H9 (cell line): ENCODE results near the gene ZNF814. TPM values are rescaled to one million over a fixed set of nuclear protein-coding genes. Genes with fewer than 3 reads are reported as not detected.
"Not testable (repeated sequence)": the region's sequence is repeated elsewhere in the genome, so short reads cannot be mapped to it uniquely, and the experiment has no call there.

Experiments
- DNase-seq: peaks from one replicate; pipeline ENCODE4 v3.0.0-alpha.2; 2017
- H2AFZ ChIP-seq: one replicate; pipeline ENCODE4 v1.6.1; 2013; ENCODE audit warnings: mild to moderate bottlenecking, low read length, control low read depth, moderate library complexity
- H2AK5ac ChIP-seq: 2 replicates; pipeline ENCODE4 v1.6.1; 2013; ENCODE audit warnings: low read length, control low read depth, mixed read lengths; ENCODE audit not compliant: insufficient read length
- H2BK120ac ChIP-seq: one replicate; pipeline ENCODE4 v1.6.1; 2013; ENCODE audit warnings: low read depth, mild to moderate bottlenecking, low read length, control low read depth, inconsistent platforms; ENCODE audit not compliant: poor library complexity, severe bottlenecking
- H2BK12ac ChIP-seq: 2 replicates; pipeline ENCODE4 v1.6.1; 2013; ENCODE audit warnings: low read length, control low read depth, mixed read lengths, low read depth; ENCODE audit not compliant: insufficient read length
- H2BK15ac ChIP-seq: 2 replicates; pipeline ENCODE4 v1.6.1; 2013; ENCODE audit warnings: low read depth, low read length, control low read depth
- H2BK20ac ChIP-seq: one replicate; pipeline ENCODE4 v1.6.1; 2013; ENCODE audit warnings: low read depth, mild to moderate bottlenecking, low read length, control low read depth, inconsistent platforms; ENCODE audit not compliant: poor library complexity, severe bottlenecking
- H2BK5ac ChIP-seq: 2 replicates; pipeline ENCODE4 v1.6.1; 2013; ENCODE audit warnings: low read length, control low read depth, mixed read lengths; ENCODE audit not compliant: insufficient read length
- H3K14ac ChIP-seq: 2 replicates; pipeline ENCODE4 v1.6.1; 2013; ENCODE audit warnings: low read length, control low read depth; ENCODE audit not compliant: insufficient read depth
- H3K18ac ChIP-seq: 2 replicates; pipeline ENCODE4 v1.6.1; 2013; ENCODE audit warnings: low read depth, mild to moderate bottlenecking, mixed read lengths, low read length, control low read depth; ENCODE audit not compliant: insufficient read length
- H3K23ac ChIP-seq: 2 replicates; pipeline ENCODE4 v1.6.1; 2013; ENCODE audit warnings: low read length, control low read depth, mixed read lengths, low read depth; ENCODE audit not compliant: insufficient read length
- H3K23me2 ChIP-seq: 2 replicates; pipeline ENCODE4 v1.6.1; 2013; ENCODE audit warnings: low read depth, mild to moderate bottlenecking, mixed read lengths, low read length, control low read depth; ENCODE audit not compliant: insufficient read length, poor library complexity, severe bottlenecking
- H3K27ac ChIP-seq: 2 replicates; pipeline ENCODE4 v1.5.1; 2013; ENCODE audit warnings: low read length, control low read depth, mixed read lengths, low read depth; ENCODE audit not compliant: insufficient read length
- H3K27me3 ChIP-seq: 2 replicates; pipeline ENCODE4 v1.6.1; 2013; ENCODE audit warnings: low read length, control low read depth, inconsistent platforms; ENCODE audit not compliant: insufficient read depth
- H3K4ac ChIP-seq: 2 replicates; pipeline ENCODE4 v1.6.1; 2013; ENCODE audit warnings: low read depth, mild to moderate bottlenecking, control low read depth, inconsistent platforms, low read length, moderate library complexity
- H3K4me1 ChIP-seq: 2 replicates; pipeline ENCODE4 v1.6.1; 2013; ENCODE audit warnings: low read length, control low read depth, inconsistent platforms; ENCODE audit not compliant: insufficient read depth
- H3K4me2 ChIP-seq: 2 replicates; pipeline ENCODE4 v1.6.1; 2013; ENCODE audit warnings: low read length, control low read depth, mixed read lengths; ENCODE audit not compliant: insufficient read length, insufficient read depth
- H3K56ac ChIP-seq: 2 replicates; pipeline ENCODE4 v1.6.1; 2013; ENCODE audit warnings: low read depth, mild to moderate bottlenecking, mixed read lengths, low read length, control low read depth; ENCODE audit not compliant: insufficient read length
- H3K79me1 ChIP-seq: 2 replicates; pipeline ENCODE4 v1.6.1; 2013; ENCODE audit warnings: low read depth, mild to moderate bottlenecking, moderate library complexity, low read length, control low read depth, inconsistent platforms; ENCODE audit not compliant: insufficient read depth, poor library complexity, severe bottlenecking
- H3K79me2 ChIP-seq: 2 replicates; pipeline ENCODE4 v1.6.1; 2013; ENCODE audit warnings: low read length, control low read depth, inconsistent platforms; ENCODE audit not compliant: insufficient read depth
- H3K9ac ChIP-seq: 2 replicates; pipeline ENCODE4 v1.6.1; 2013; ENCODE audit warnings: low read length, control low read depth, mixed read lengths; ENCODE audit not compliant: insufficient read length; ENCODE audit errors: extremely low read depth
- H3K9me3 ChIP-seq: one replicate; pipeline ENCODE4 v1.6.1; 2013; ENCODE audit warnings: low read depth, low read length, inconsistent platforms; ENCODE audit not compliant: control insufficient read depth
- H3T11ph ChIP-seq: one replicate; pipeline ENCODE4 v1.6.1; 2013; ENCODE audit warnings: mild to moderate bottlenecking, low read length, control low read depth, inconsistent platforms
- H4K20me1 ChIP-seq: one replicate; pipeline ENCODE4 v1.6.1; 2013; ENCODE audit not compliant: control insufficient read depth, insufficient read length, insufficient read depth
- H4K5ac ChIP-seq: 2 replicates; pipeline ENCODE4 v1.6.1; 2013; ENCODE audit warnings: low read depth, mild to moderate bottlenecking, mixed read lengths, low read length, control low read depth; ENCODE audit not compliant: insufficient read length
- H4K8ac ChIP-seq: replicated peaks from 2 replicates; pipeline ENCODE4 v1.6.1; 2013; ENCODE audit warnings: low read length, control low read depth, mixed read lengths, low read depth; ENCODE audit not compliant: insufficient read length
- H4K91ac ChIP-seq: 2 replicates; pipeline ENCODE4 v1.6.1; 2013; ENCODE audit warnings: low read depth, mild to moderate bottlenecking, moderate library complexity, mixed read lengths, low read length, control low read depth; ENCODE audit not compliant: insufficient read length
- H3K27ac Mint-ChIP-seq, 3 experiments: 2 replicates in 2 of 3; 3 replicates in 1 of 3; pipeline ENCODE4 v1.8.0; 2020 to 2021; ENCODE audit warnings: mixed read lengths in 3 of 3, mild to moderate bottlenecking in 1 of 3, moderate library complexity in 1 of 3
- H3K27me3 Mint-ChIP-seq: 2 replicates; pipeline ENCODE4 v1.8.0; 2021; ENCODE audit warnings: low read depth, mild to moderate bottlenecking, moderate library complexity, mixed read lengths
- H3K36me3 Mint-ChIP-seq, 3 experiments: 2 replicates in 2 of 3; 3 replicates in 1 of 3; pipeline ENCODE4 v1.8.0; 2020 to 2021; ENCODE audit warnings: low read depth in 3 of 3, mixed read lengths in 3 of 3; ENCODE audit not compliant: insufficient read depth in 1 of 3
- H3K4me1 Mint-ChIP-seq, 2 experiments: 2 replicates each; pipeline ENCODE4 v1.8.0; 2020; ENCODE audit warnings: mixed read lengths in 2 of 2
- H3K4me3 Mint-ChIP-seq, 2 experiments: 2 replicates in 1 of 2; 3 replicates in 1 of 2; pipeline ENCODE4 v1.8.0; 2020 to 2021; ENCODE audit warnings: mild to moderate bottlenecking in 2 of 2, mixed read lengths in 2 of 2, moderate library complexity in 1 of 2
- H3K9me3 Mint-ChIP-seq, 2 experiments: 2 replicates in 1 of 2; 3 replicates in 1 of 2; pipeline ENCODE4 v1.8.0; 2020; ENCODE audit warnings: mild to moderate bottlenecking in 2 of 2, mixed read lengths in 2 of 2, moderate library complexity in 1 of 2
- WGBS: extraction: QIAGEN DNeasy Blood & Tissue Kit; methylation state at CpG from one replicate; pipeline ENCODE4 v1.1.7; 2013; ENCODE audit warnings: missing lambda C conversion rate, low lambda C conversion rate, mixed read lengths; ENCODE audit not compliant: insufficient read length; ENCODE audit errors: extremely low coverage; 5-methylcytosine and 5-hydroxymethylcytosine counted together
- total RNA-seq: library from RNA; stranded (reverse); gene quantifications from 2 replicates; pipeline ENCODE4 v1.2.1, GENCODE V29; 2021
- TF ChIP-seq, protein P1 (sequence below): fragments of 200-600 bp; sonication (generic); conservative IDR thresholded peaks from 3 replicates; pipeline ENCODE4 v1.8.0; 2021; ENCODE audit warnings: antibody characterized with exemption, mild to moderate bottlenecking

The ZNF814 gene
- total RNA-seq, 1 experiment from 2014 or later, result 103 TPM

DNA sequence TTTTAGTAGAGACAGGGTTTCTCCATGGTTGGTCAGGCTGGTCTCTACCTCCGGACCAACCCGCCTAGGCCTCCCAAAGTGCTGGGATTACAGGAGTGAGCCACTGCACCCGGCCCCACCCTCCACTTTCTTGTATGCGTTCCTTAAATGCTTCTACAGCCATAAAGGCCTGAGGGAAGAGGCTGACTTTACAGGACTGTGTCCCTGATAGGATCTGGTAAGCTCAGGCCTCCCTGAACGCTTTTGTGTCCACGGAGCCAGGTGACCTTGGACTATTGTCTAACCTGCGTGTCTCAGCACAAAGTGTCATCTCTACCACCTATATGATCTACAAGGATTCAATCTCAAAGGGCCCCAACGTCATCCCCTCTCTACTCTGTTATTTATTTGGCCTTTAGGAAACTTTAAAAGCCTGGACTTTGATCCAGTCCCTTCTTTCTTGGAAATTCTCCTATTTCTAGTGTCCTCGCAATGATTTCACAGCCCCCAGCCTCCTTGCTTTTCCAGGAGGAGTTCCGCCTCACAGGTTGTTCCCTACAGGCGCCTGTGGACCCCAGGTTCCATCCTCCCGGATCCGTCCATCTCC is 74.8 kb downstream of the ZNF814 start:
- H3K27ac ChIP-seq, result no peak overlapping the region
- no peak overlapping the region for H4K5ac ChIP-seq
- no peak overlapping the region for H3K14ac ChIP-seq
- no peak overlapping the region for H2BK20ac ChIP-seq
- H3K9ac ChIP-seq, result peak overlapping the region; percentile 93
- Mint-ChIP-seq H3K36me3 (peaks cover 16 to 36% (median 31%) of the 10 kb centered on the region in 3 experiments; a peak in 6 of 7 replicates), H3K4me3 (peak overlapping the region; percentile 96), H3K9me3 (peaks cover 0 to 2% of the 10 kb centered on the region in 2 experiments; a peak in 1 of 5 replicates), H3K4me1 (peaks cover 22 to 24% of the 10 kb centered on the region in 2 experiments), H3K27ac (peak overlapping the region; percentile 77 to 94 (median 92)), H3K27me3 (no peaks in the 10 kb centered on the region)
- no peaks in the 10 kb centered on the region for H3K4me1 ChIP-seq
- peak overlapping the region; percentile 95 for H3K4me2 ChIP-seq
- no peak overlapping the region for H2BK15ac ChIP-seq
- H3K23me2 ChIP-seq, result peaks cover 7% of the 10 kb centered on the region
- 0 out of 2 replicates have a peak, but pooled peaks cover 2% of the 10 kb centered on the region for H3K79me2 ChIP-seq
- no peak overlapping the region for H2BK5ac ChIP-seq
- peaks cover 3% of the 10 kb centered on the region for H3K79me1 ChIP-seq
- H2BK12ac ChIP-seq, result no peak overlapping the region
- no peaks in the 10 kb centered on the region for H3K27me3 ChIP-seq
- no peaks in the 10 kb centered on the region for H4K20me1 ChIP-seq
- H3K18ac ChIP-seq, result no peak overlapping the region
- no peak for DNase-seq
- no peak overlapping the region for H4K8ac ChIP-seq
- no peak overlapping the region for H2AK5ac ChIP-seq
- H3K56ac ChIP-seq, result no peak overlapping the region
- H3K23ac ChIP-seq, result no peak overlapping the region
- H4K91ac ChIP-seq, result no peak overlapping the region
- TF ChIP-seq, protein P1, sequence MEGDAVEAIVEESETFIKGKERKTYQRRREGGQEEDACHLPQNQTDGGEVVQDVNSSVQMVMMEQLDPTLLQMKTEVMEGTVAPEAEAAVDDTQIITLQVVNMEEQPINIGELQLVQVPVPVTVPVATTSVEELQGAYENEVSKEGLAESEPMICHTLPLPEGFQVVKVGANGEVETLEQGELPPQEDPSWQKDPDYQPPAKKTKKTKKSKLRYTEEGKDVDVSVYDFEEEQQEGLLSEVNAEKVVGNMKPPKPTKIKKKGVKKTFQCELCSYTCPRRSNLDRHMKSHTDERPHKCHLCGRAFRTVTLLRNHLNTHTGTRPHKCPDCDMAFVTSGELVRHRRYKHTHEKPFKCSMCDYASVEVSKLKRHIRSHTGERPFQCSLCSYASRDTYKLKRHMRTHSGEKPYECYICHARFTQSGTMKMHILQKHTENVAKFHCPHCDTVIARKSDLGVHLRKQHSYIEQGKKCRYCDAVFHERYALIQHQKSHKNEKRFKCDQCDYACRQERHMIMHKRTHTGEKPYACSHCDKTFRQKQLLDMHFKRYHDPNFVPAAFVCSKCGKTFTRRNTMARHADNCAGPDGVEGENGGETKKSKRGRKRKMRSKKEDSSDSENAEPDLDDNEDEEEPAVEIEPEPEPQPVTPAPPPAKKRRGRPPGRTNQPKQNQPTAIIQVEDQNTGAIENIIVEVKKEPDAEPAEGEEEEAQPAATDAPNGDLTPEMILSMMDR, result no peak
- WGBS, result no CpG with 5 or more reads among the region's 13 CpGs
- H2AFZ ChIP-seq, result no peak overlapping the region
- H2BK120ac ChIP-seq, result no peak overlapping the region
- no peak overlapping the region for H3K4ac ChIP-seq
- H3K9me3 ChIP-seq, result no peaks in the 10 kb centered on the region
- no peak overlapping the region for H3T11ph ChIP-seq

DNA sequence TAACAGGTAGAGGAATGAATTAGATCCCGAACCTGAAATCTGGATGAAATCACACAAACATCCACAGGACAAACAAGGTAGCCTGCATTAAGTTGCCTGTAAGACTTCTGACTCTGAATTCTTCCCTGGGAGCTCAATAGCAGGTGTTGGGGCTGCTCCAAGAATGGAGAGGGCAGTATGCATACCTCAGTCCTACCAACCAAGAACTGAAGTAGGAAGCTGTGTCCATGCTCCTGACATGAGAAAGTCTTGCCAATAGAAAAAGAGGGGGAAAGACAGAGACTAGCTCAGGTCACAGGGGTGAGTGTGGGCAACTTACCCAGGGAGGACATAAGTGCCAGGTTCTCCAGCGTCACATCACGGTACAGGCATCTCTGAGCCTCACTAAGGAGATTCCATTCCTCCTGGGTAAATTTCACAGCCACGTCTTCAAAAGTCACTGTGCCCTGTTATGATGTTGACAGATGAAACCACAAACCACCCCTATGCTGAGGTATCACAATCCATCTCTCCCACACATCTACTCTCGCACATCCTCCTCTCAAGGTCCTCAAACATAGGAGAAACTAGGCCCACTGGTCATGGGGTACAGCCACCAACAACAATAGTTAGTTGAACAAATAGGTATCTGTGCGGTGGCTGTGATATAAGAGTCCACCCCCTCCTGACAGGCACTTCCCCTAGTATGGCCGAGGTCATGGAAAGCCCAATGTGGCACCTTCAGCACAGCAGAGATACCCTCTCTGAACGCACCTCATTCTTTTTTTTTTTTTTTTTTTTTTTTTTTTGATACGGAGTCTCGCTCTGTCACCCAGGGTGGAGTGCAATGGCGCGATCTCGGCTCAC is 75.6 kb downstream of the ZNF814 start:
- not testable (repeated sequence) for H2BK12ac ChIP-seq, H3K27ac ChIP-seq, DNase-seq, H3K79me1 ChIP-seq, H3K18ac ChIP-seq, H2AK5ac ChIP-seq, H3K9me3 Mint-ChIP-seq, H3K4ac ChIP-seq, H3K14ac ChIP-seq, H3K9me3 ChIP-seq, H3K4me1 ChIP-seq, H4K5ac ChIP-seq, H2BK120ac ChIP-seq, H4K8ac ChIP-seq, H3K9ac ChIP-seq, H3K56ac ChIP-seq, H2AFZ ChIP-seq, H2BK5ac ChIP-seq, H3K27ac Mint-ChIP-seq, H4K91ac ChIP-seq, H3K23me2 ChIP-seq, H3T11ph ChIP-seq, H2BK20ac ChIP-seq, H4K20me1 ChIP-seq, H3K23ac ChIP-seq, H3K27me3 Mint-ChIP-seq, H3K27me3 ChIP-seq, H2BK15ac ChIP-seq, H3K79me2 ChIP-seq
- H3K4me3 Mint-ChIP-seq, result peak overlapping the region; percentile 96
- no CpG with 5 or more reads among the region's 13 CpGs for whole genome bisulfite sequencing
- H3K36me3 Mint-ChIP-seq, result peaks cover 19 to 41% (median 37%) of the 10 kb centered on the region in 3 experiments; a peak in 6 of 7 replicates
- H3K4me1 Mint-ChIP-seq, result peaks cover 18 to 20% of the 10 kb centered on the region in 2 experiments
- peak overlapping the region; percentile 95 for H3K4me2 ChIP-seq
